CD4-positive, alpha-beta T cell treated with Interleukin-17A for 4 hours (primary cell): Measurements from ENCODE around the gene FOXC1.
A peak's percentile ranks its signal among the peaks of the same experiment; 100 is the strongest.

Source experiments
- DNase-seq: peaks from one replicate; pipeline ENCODE4 v3.0.0-alpha.2; 2020; ENCODE audit warnings: mixed read lengths

Gene FOXC1

DNA sequence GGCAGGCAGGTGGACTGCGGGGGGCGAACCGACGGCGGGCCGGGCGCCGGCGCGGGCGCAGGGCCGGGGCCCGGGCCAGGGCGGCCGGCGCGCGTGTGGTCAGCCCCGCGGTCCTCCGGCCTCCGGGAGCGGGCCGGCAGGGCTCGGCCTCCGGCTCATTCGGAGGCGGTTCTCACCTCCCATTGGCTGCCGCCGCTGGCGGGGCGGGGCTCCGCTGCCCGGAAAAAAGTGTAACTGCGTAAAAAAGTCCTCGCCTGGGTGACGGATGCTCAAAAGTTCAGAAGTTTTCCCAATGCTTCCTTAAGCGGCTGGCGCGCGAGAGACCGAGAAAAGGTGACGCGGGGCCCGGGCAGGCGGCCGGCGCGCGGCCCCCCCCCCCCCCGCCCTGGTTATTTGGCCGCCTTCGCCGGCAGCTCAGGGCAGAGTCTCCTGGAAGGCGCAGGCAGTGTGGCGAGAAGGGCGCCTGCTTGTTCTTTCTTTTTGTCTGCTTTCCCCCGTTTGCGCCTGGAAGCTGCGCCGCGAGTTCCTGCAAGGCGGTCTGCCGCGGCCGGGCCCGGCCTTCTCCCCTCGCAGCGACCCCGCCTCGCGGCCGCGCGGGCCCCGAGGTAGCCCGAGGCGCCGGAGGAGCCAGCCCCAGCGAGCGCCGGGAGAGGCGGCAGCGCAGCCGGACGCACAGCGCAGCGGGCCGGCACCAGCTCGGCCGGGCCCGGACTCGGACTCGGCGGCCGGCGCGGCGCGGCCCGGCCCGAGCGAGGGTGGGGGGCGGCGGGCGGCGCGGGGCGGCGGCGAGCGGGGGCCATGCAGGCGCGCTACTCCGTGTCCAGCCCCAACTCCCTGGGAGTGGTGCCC is at the start of gene FOXC1:
TSS of gene FOXC1 (plus strand) at position 268 of the 849 bp plus-strand sequence. CDS start at position 799, 531 bp downstream.
- peak; percentile 38 for DNase-seq

DNA sequence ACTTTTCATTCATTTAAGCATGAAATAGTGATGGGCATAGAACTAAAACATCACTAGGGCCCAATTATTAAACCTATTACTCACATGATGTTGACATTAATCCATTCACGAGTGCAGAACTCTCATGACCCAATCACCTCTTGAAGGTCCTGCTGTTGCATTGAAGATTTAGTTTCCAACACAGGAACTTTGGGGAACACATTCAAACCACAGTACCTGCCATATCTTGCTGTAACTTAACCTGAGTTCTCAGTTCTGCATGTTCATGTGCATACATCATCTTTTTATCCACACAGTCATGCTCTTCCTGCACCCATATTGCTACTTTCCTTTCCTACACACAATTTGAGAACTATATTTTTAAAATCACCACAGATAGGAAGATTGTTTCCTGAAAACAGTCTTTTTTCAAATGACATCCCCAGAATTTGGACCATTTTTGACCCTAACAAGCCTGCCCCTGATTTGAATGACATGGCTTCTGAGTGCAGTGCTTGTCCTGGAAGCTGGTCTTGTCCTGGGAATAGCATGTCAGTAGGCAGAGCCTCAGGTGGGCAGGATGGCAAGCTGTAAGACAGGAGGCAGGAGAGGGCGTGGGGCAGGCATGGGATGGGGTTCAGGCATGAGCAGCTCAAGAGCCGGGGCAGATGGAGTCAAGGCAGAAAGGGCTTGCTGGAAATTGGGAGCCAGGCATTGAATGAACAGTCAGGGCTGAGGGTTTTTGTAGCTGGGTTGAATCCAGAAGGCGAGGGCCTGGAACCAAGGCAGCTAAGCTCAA is 49.2 kb upstream of the FOXC1 start:
- DNase-seq: no peak

DNA sequence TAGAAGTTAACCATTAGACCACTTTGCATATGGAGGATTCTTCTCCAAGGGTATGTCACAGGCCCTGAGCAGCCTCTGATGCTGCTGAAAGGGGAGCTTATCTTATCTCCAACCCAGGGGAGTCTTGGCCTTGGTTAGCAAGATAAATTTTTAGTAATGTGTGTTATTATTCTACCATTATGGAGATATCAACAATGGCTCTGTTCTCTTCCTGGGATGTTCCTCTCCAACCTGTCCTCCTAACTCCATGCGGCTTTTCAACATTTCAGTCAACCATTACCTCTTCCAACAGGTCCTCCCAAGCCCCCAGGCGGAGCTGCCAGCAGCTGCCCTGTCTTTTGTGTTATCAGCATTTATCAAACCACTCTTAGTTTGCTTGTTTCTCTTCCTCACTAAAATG is 48.4 kb upstream of the FOXC1 start:
- no peak for DNase-seq

DNA sequence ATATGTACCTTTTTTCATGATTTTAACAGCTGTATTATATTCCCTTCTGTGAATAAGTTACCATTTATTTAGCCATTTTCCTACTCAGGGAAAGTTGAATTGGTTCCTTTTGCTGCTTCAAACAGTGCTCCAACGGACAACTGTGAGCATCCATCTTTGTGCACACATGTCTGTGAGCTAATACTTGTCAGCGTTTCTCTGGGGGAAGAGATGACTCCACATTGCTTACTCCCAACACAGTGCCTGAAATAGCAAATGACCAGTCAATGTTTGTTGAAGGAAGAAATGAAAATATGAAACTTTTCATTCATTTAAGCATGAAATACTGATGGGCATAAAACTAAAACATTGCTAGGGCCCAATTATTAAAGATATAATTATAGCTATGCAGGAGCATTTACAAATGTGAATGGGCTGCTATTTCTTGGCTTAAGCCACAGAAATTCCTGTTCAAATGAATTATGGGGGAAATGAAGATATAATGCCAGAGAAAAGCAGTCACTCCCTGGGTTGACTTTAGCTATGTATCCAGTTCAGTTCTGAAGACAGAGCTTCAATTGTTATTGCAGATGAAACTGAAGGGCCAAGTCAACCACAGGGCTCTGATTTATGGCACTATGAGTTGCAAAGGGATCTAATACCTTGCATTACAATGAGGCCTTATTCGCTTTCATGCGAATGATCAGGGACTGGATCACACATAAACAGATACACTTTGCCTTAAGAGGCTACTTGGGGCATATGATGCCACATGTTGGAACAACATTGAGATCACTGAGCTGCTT is 47.4 kb upstream of the FOXC1 start:
- DNase-seq: no peak

- no peak for DNase-seq
Observed at GRCh38 chr6:1569377-1569776, 40.3 kb upstream of the FOXC1 start.

GRCh38 chr6:1570848-1571247 is 38.9 kb upstream of the FOXC1 start:
- no peak for DNase-seq

GRCh38 chr6:1572892-1573291 is 36.8 kb upstream of the FOXC1 start:
- no peak for DNase-seq

DNA sequence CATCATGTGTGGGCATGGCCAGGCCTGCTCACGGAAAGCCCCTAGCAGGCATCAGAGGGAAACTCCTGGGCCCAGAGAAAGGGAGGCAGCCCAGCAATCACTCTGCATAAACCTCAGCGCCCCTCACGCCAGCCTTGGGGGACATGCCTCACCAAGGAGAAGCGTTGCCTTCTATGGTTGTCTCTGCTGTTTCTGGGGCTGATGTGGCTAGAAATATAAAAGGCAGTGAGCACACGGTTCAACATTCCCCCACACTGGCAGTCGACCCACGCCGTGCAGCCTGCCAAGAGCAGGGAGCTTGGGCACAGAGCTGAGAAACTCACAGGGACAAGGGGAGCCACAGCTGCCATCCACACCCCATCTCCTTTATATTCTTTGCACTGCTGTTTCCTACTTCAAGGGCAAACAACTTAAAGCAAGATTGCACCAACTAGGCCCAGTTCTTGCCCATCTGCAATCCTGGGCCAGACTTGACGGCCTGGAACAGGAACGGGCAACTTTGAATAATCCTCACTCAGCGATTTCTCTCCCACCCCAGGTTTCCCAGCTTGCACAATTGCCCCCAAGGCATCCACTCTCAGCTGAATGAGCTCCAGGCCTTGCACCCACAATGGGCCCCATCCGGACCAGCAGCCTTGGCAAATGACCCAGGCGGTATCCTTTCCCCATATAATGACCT is 35.5 kb upstream of the FOXC1 start:
- DNase-seq: no peak

- DNase-seq: no peak
Observed at GRCh38 chr6:1574890-1575209, 34.9 kb upstream of the FOXC1 start.

- no peak for DNase-seq
Observed at GRCh38 chr6:1575210-1576041, 34.3 kb upstream of the FOXC1 start.

GRCh38 chr6:1576166-1576565 is 33.5 kb upstream of the FOXC1 start:
- DNase-seq: no peak

DNA sequence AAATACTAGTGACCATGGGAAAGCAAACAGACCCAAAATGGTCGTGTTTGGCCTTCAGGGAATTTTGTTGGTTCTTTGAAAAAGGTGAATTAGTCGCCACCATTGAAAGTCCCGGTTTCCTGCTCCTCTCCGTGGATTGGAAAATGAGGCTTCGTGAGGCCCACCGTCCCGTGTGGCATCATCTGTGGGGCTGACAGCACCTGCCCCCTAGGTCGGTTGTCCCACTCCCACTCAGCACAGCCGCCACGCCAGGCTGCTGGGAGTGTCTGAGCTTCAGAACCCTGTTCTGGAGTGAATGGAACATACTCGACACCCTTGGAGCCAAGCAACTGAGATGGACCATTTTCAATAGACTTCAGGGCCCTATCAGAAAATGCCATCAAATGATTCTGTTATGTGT is 33.0 kb upstream of the FOXC1 start:
- DNase-seq: no peak

GRCh38 chr6:1577146-1577680 is 32.5 kb upstream of the FOXC1 start:
- DNase-seq: no peak

GRCh38 chr6:1577896-1578745 is 31.6 kb upstream of the FOXC1 start:
- no peak for DNase-seq

DNA sequence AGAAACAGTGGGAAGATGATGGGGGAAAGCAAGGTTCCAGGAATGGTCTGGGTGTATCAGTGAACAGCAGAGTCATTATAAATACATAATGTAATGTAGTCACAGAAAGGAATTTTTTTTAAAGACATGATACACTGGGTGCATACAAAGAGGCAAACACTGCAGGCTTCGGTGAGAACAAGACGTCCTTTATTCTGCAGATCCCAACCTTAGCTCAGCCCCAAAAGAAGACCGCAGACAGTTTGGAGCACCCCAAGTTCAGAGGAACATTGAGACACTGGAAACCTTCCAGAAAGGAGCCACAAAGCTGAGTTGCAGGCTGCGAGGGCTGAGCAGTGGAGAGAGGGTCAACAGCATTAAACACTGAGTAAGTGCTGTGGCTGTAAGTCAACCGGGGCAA is 30.6 kb upstream of the FOXC1 start:
- no peak for DNase-seq

GRCh38 chr6:1580109-1580508 is 29.6 kb upstream of the FOXC1 start:
- DNase-seq: no peak

DNA sequence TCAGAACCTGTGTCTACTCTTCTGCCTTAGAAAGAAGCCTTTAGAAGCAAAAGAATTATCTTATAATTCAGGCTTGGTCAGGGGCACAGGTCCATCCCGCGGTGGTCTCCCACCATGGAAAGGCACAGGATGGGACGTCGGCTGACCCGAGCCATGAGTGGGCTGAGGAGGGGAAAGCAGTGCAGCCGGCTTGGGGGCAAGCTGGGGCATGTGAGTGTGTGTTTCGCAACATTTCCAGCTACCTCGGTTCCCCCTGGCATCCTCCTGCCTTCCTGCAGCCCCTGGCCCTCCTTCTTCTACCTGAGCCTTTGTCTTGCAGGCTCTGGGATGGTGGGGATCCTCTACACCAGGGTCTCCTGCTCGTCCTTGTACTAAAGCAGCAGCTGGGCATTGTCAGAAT is 29.1 kb upstream of the FOXC1 start:
- no peak for DNase-seq

- DNase-seq: no peak
Observed at GRCh38 chr6:1581120-1581991, 28.4 kb upstream of the FOXC1 start.

GRCh38 chr6:1584146-1584545 is 25.6 kb upstream of the FOXC1 start:
- DNase-seq: no peak
